Activated CD8-positive, alpha-beta memory T cell treated with anti-CD3 and anti-CD28 coated beads, Interleukin-2, amount 50 U/mL, for 1 hour (primary cell): ENCODE results near the gene B3GALT6.

Source experiments
- DNase-seq: peaks from one replicate; pipeline ENCODE4 v3.0.0-alpha.2; 2020; ENCODE audit errors: extremely low read depth

B3GALT6 gene

DNA sequence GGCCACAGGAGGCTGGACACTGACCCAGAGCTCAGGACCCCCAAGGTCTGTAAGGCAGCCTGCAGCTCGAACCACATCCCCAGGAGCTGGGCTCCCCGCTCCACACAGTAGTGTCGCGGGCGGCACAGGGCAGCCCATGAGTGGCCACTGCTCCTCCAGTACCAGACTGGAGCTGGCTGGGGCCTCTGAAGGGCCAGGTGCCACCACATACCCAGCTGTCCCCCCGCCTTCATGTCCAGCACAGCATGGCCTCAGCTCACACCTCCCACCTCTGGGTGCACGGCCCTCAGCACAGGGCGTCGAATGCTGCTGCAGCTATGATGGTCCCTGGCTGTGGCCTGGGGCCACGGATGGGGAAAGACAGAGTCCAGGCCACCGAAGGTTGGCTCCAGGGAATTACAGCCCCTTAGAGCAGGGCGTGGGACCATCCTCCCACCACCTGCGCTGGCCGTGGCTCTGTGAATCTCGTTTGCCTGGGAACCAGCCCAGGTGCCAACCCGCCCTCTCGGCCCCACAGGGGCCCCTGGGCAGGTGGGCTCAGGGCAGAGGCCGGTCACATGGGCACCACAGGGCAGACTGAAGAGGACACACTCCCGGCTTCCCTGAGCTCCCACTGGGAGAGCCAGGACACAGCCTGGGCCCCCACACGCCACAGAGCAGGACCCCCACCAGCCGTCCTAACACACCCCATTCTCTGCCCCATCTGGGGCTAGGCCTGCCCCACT lies 16.0 kb upstream of the B3GALT6 start:
- DNase-seq: no peak

GRCh38 chr1:1216770-1217620 lies 15.0 kb upstream of the B3GALT6 start:
- DNase-seq: no peak

- no peak for DNase-seq
These were observed 14.2 kb upstream of the B3GALT6 start for GRCh38 chr1:1217621-1218523.

DNA sequence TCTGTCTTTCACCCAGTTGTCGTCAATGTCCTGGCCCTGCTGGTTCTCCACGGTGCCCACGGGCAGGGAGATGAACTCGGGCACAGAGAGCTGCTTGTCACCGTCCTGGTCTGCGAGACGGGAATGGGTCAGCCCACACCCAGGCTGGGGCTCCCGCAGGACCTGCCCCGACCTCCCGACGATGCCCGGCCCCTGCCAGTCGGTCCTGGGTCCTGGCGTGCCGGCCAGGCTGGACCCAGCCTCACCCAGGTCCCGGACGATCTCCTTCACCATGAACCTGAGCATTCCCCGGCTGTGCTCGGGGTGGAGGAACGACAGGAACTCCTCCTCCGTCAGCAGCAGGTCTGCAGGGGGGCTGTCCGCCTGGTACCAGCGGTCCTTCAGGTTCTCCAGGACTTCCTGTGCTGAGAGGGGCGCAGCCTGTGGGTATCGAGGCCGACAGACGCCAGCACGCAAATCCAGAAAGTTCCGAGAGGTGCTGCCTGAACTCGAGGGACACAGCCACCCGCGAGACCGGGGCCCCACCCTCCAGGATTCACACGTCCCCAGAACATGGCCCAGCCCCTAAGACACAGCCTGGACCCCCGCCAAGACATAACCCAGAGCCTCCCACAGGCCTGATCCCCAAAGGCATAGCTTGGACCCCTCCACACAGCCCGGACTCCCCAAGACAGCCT lies 13.4 kb upstream of the B3GALT6 start:
- no peak for DNase-seq

- DNase-seq: no peak
These were observed 12.7 kb upstream of the B3GALT6 start for GRCh38 chr1:1219341-1219740.

- no peak for DNase-seq
These were observed 11.8 kb upstream of the B3GALT6 start for GRCh38 chr1:1220197-1220596.

GRCh38 chr1:1221887-1222574 lies 10.0 kb upstream of the B3GALT6 start:
- no peak for DNase-seq

- no peak for DNase-seq
These were observed 9.3 kb upstream of the B3GALT6 start for GRCh38 chr1:1222575-1223225.

- no peak for DNase-seq
These were observed 8.7 kb upstream of the B3GALT6 start for GRCh38 chr1:1223321-1223720.

DNA sequence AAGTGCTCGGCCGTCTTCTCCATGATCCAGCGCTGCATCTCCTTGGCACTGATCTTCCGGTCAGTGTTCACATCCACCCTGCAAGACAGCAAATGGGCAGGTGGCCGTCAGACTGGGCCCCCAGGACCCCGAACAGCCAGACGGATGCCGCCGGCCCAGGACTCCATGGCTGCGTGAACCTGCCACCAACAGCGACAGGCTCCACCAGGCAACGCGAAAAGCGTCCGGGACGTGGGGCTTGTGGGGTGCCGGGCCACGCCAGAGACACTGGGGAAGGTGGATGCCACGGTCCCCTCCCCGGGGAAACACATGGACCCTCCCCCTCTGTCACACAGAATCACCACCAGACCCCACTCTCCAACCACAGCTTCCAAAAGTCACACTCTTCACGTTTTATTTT lies 8.1 kb upstream of the B3GALT6 start:
- no peak for DNase-seq

GRCh38 chr1:1225238-1225845 lies 6.7 kb upstream of the B3GALT6 start:
- no peak for DNase-seq

DNA sequence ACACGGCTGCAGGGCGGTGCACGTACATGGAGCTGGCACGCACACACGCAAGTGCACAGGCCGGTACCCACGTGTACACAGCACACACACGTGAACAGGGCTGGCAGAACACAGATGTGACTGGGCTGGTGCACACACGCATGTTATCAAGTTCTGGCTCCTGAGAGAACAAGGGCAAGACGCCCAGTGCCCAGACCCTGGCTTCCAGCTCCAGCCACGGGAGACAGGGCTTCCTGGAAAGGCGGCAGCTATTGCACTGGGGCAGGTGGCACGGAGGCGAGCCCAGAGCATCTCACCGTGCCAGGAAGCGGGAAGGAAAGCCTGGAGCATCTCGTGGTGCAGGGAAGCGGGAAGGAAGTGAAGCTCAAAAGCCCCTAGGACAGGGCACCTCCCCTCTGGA lies 6.1 kb upstream of the B3GALT6 start:
- no peak for DNase-seq

- DNase-seq: no peak
These were observed 5.3 kb upstream of the B3GALT6 start for GRCh38 chr1:1226566-1227362.

DNA sequence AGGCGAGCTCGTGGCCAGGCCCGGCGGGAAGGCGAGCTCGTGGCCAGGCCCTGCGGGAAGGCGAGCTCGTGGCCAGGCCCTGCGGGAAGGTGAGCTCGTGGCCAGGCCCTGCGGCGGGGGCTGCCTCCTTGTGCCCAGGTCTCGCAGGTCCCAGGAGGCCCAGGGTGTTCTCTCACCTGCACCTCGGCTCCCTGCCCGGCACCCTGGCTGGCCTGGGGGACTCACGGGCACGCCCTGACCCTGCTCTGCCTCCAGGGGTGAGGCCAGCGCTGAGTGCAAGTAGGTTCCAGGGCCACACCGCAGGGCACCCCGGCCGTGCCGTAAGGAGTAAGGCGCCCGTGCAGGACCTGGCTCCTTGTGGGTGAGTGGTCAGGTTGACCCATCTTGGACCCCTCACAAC lies 4.7 kb upstream of the B3GALT6 start:
- DNase-seq: no peak

DNA sequence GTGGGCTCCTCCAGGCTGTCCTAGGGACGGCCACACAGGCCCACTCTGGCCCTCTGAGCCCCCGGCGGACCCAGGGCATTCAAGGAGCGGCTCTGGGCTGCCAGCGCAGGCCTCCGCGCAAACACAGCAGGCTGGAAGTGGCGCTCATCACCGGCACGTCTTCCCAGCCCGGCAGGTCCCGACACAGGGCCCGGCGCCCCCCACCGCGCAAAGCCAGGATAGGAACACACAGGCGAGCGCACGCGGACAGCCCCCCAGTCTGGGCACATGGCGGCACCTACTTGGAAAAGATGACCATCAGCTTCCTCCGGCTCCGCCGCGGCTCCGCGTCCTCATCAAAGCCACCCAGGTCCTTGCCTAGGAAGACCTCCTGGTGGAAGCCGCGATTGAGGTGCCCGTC lies 3.9 kb upstream of the B3GALT6 start:
- no peak for DNase-seq

DNA sequence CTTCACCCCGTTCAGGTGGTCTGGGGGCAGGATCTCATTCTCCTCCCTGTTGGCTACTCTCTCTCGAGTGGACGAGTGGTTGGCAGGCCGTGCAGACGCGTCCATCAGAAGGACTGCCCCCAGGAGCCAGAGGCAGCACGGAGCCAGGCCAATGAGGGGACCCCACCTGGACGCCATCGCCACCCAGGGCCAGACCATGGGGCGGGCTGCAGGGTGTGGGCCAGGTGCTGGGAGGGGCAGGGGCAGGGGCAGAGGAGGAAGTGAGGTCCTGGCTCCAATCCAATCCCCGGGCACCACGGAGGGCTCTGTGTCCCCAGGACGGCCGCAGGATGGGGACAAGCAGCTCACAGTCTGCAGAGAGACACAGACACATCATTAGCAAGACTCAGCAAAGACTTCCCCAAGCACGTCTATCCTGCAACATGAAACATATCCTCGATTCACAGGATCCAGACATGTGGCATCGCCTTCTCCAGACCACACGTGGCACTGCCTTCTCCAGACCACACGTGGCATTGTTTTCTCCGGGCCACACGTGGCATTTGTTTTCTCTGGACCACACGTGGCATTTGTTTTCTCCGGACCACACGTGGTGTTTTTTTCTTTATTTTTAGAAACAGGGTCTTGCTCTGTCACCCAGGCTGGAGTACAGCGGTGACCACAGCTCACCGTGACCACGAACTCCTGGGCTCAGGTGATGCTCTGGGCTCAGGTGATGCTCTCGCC lies 3.3 kb upstream of the B3GALT6 start:
- no peak for DNase-seq

DNA sequence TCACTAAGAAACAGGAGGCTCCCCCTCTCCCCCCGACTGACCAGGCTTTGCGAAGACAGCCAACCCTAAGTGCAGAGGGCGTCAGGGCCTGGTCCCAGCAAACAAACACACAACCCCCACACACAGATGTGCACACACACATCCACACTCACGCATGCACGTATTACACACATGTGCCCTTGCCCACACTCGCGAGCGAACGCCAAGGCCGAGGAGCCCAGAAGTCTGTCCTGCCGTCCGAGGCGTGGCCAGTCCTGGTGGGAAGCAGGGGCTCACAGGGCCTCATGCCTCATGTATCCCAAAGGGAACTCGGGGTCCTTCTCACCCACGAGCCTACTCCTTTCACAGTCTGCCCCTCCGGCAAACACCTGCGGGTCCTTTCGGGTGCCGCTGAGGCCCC lies 2.3 kb upstream of the B3GALT6 start:
- no peak for DNase-seq

- DNase-seq: no peak
These were observed 1.2 kb upstream of the B3GALT6 start for GRCh38 chr1:1230656-1231399.
